ENCODE results near the gene CACNA1F.

The CACNA1F gene

DNA sequence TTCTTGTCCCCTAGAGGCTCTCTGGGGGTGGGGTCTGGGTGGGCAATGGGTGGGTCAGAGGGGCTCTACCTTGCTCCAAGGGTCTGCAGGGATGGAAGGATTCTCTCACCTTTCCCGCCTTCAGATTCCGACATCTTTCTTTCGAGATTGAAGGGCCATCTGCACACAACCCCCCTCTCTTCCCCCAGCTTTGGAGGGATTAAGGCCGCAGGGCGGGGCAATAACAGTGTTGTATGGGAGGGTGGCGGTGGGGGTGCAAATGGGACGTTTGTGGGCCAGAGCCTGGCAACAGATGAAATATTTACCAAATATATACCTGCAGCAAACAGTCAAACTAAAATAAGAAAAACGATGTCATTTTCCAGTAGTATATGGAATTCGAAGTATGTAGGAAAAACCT, at the start of gene CACNA1F:
Gene CACNA1F (minus strand): TSS at position 165 of the 400 bp plus-strand sequence. CDS start 31 bp downstream, at position 134.
- in situ Hi-C loops (cut with MboI; ENCODE audit: low sequenced_read_pairs) = no loop called here

DNA sequence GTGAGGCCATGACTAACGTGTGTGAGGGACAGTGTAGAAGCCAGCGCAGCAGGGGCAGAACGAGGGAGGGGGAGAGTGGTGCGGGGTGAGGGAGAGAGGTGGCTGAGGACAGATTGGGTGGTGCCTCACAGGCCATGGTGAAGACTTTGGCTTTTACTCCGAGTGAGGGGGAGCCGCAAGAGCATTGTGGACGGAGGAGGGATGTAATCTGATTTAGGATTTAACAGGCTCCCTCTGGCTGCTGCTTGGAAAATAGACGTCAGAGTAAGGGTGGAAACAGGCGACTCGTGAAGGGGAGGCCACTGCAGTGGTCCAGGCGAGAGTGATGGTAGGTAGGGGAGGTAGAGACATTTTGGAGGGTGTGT, 49.5 kb upstream of the CACNA1F start:
- in situ Hi-C loops (cut with MboI; ENCODE audit: low sequenced_read_pairs) = no loop called here

DNA sequence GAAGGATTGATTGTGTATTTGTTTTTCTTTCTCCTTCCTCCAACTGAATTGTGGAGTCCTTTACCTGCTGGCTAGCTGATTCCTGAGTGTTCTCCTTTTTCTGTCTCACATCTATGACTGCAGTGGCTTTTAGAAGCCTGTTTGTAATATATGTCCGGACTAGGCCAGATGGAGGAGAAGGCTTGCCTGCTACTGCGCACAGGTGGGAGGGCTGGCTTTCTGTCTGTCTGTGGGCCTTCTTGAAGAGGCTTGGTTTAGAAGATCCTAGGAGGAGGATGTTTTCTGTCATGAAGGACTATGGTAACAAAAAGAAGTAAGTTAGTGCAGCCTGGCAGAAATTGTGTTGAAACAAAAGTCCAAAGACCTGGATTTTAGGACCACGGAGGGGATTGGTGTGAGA, 44.9 kb upstream of the CACNA1F start:
- in situ Hi-C loops (cut with MboI; ENCODE audit: low sequenced_read_pairs) = no loop called here

DNA sequence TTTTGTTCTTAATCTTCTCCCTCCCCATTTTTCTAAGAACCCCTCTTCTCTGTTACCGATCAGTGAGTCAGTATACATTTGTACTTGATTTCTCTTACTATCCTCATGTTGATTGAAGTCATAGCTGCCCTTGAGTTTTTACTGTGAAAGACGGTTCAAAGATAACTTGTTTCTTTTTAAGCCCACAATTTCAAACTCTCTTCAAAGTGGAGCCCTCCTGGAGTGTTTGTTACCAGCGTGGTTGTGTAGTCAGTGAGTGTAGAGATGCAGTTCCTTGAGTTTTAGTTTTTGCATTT, 44.3 kb upstream of the CACNA1F start:
- in situ Hi-C loops (cut with MboI; ENCODE audit: low sequenced_read_pairs) = no loop called here

DNA sequence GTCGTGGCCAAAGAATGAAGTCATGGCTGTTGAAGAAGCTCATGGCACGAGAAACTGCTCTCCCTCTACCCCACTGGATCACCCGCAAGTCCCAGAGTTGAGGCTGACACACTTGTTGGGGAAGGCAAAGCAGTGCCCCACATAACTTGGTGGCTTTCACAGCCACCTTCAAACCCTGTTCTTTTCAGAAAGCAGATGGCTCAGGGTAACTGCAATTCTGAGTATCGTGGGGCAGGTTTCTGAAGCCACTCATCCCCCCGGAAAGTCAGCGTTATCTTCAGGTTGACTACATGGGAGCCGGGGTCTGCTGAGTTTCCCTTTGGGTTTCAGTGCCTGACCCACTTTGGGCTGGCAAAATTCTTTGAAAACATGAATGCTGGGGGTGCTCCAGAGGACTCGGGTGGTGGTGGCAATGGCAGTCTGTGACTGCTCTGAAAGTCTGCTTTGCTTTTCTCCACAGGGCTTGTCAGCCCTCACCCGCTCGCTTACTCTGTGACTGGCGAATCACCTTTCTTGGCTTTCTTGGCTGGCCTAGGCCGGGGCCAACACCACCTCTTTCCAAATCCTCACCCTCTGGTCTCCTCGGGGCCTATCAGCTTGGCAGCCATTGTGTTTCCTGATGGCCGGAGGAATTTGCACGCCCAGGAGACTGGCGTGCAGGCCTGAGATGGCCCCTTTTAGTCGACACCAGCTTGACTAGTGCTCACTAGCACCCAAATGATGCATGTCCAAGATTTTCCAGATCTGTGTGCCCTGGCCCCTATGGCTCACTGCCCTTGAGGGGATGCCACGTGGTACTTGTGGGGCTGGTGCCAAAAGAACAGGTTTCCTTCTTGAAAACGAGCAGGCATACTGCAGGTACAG, 43.8 kb upstream of the CACNA1F start:
- in situ Hi-C loops (cut with MboI; ENCODE audit: low sequenced_read_pairs) = no loop called here

DNA sequence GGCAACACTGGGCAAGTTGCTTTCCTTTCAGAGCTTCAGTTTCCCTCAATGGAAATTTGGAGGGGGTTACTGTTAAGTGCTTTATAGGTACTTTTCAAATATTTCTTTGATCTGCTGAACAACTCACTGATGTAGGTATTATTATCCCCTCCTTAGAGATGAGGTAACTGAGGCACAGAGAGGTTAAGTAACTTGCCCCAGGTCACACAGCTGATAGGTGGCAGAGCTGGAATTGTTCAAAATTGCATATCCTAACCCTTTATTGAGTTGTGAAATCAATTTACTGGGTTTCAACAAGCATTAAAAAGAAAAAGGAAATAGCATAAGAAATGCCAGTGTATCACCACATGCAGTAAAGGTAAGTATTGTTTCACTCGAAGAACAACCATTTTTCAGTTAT, 43.1 kb upstream of the CACNA1F start:
- in situ Hi-C loops (cut with MboI; ENCODE audit: low sequenced_read_pairs) = no loop called here

DNA sequence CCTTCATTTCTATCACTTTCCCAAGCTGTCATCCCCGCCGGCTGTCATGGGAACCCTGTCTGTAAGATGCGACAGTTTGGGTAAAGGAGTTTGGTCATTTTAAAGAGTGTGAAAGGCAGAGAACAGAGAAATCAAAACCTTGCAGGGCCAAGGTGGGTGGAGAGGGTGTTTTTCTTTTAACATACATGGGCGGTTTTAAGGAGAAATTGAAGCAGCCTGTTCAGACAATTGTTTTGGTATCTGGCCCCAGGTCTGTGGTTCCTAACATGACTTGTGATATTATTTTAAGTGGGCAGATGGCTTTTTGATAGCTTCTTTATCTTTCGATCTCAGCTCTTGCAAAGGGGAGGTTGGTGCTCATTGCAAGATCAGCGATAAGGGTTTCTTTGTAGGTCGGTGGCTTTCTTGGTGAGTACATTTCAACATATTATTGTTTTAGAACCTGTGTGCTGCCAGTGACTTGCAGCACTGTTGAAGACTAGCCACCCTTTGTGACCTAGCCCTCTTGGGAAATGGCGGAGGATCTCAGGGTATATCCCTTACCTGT, 40.1 kb upstream of the CACNA1F start:
- in situ Hi-C loops (cut with MboI; ENCODE audit: low sequenced_read_pairs) = no loop called here

DNA sequence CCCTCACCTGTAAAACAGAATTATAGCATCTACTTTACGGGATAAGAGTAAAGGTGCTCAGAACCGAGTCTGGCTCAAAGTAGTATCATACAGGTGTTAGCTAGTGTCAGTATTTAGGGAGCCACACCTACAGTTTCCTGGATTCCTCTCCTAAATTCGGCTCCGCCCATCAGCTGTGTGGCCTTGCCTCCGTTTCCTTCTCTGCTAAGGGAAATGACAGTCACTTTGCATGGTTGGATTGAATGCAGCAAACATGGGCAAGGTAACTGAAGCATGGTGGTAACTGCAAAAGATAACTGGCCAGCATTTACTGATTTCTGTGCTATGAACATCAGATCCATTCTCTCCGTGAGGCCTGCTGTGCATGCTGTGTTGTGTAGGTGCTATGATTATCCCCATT, 39.3 kb upstream of the CACNA1F start:
- in situ Hi-C loops (cut with MboI; ENCODE audit: low sequenced_read_pairs) = no loop called here

DNA sequence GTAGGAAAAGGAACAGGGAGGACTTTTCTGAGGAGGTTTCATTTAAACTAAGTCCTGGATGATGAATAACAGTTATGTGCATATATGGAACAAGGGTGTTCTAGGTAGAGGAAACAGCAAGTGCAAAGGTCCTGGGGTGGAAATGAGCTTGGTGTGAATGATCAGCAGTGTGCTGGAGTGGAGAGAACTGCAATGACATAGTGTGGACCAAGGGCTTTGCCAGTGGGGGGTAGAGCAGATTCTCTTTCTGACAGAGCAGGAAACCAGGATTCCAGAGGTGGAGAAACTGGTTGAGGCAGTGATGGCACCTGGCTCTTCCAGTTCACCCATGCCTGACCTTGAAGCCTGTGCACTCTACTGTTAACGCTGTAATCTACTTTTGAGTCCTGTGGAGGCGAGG, 38.2 kb upstream of the CACNA1F start:
- in situ Hi-C loops (cut with MboI; ENCODE audit: low sequenced_read_pairs) = no loop called here

DNA sequence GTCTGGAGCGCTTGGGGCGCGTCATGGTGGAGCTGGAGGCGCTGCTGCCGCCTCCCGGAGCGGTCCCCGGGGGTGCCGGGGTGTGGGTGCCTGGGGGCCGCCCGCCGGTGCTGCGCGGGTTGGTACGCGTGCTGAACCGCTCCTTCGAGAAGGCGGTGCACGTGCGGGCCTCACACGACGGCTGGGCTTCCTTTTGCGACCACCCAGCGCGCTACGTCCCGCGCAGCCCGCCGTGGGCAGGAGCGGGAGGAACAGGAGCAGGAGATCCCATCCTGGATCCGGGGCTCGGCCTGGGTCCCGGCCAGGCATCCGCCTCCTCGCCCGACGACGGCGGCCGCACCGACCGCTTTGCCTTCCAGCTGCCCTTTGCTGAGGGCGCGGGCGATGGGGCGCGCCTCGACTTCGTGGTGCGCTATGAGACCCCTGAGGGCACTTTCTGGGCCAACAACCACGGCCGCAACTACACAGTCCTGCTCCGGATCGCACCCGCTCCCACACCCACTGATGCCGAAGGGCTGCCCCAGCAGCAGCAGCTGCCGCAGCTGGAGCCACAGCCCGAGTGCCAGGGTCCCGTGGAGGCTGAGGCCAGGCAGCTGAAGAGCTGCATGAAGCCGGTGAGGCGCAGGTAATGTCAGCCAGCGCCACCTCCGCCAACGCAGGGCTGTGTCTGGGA, 37.2 kb upstream of the CACNA1F start:
- in situ Hi-C loops (cut with MboI; ENCODE audit: low sequenced_read_pairs) = no loop called here

DNA sequence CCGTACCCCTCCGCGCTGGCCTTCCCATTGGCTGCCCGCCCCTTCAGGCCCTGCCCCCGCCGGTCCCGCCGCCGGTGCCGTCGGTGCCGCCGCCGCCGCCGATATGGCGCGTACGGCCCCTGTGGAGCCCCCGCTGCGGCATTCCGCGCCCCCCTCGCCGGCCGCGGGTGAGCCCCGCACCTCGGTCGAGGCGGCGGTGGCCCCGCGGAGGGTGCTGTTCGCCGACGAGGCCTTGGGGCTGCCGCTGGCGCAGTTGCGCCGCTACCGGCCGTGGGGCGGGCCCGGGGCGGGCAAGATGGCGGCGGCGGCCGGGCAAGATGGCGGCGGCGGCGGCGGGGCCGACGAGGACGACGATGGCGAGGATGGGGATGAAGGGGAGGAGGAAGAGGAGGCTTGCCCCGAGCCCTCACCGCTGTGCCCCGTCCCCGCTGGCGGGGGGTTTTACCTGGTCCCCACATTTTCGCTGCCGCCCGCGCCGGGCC, 36.7 kb upstream of the CACNA1F start, which contains the start of gene PPP1R3F:
Gene PPP1R3F (plus strand): TSS at position 27 of the 482 bp plus-strand sequence. CDS start 77 bp downstream, at position 104.
- in situ Hi-C loops (cut with MboI; ENCODE audit: low sequenced_read_pairs) = no loop called here

DNA sequence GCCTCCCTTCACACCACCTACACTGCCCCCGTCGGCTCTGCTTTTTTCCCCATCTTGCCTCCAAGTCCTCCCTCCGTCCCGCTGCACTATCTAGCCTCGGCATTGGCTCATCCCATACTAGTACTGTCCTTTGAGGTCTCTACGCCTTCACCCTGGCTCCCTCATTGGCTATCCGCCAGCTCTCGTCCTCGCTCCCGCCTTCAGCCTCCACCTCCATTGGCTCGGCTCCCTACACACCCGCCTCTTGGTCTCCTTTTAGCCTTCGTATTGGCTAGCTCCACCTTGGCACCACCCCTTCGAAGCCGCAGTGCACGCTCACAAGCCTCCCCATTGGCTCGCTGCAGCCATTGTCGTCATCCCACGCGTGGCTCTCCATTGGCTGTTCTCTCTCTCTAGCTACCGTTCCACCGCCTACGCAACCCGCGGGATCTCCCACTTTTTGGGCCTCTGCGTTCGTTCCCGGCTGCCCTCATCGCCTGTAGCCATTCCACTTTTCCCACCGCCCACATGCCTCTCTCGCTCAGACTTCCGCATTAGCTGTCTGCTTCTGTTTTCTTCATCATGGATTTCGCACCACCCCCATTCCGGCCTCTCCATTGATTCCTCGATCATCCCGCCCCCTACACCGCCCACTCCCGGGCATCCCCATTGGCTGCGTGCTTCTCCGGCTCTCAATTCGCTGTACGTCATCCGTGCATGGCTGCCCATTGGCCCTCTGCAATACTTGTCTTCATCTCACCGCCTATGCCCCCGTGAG, 36.0 kb upstream of the CACNA1F start:
- in situ Hi-C loops (cut with MboI; ENCODE audit: low sequenced_read_pairs) = no loop called here

DNA sequence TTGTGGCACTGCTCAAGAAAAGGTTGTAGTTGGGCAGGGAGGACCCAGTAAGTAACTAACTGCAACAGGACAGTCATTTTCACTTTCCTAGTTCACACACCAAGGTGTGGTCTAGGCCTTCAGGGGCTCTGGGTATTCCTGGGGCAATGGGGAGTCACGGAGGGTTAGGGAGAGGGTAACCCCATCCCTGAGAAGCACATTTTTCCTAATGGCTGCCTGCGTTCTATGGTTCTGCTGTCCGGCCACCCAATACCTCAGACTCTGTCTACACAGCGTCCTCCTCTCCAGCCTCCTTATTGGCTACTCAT, 35.5 kb upstream of the CACNA1F start:
- in situ Hi-C loops (cut with MboI; ENCODE audit: low sequenced_read_pairs) = no loop called here

DNA sequence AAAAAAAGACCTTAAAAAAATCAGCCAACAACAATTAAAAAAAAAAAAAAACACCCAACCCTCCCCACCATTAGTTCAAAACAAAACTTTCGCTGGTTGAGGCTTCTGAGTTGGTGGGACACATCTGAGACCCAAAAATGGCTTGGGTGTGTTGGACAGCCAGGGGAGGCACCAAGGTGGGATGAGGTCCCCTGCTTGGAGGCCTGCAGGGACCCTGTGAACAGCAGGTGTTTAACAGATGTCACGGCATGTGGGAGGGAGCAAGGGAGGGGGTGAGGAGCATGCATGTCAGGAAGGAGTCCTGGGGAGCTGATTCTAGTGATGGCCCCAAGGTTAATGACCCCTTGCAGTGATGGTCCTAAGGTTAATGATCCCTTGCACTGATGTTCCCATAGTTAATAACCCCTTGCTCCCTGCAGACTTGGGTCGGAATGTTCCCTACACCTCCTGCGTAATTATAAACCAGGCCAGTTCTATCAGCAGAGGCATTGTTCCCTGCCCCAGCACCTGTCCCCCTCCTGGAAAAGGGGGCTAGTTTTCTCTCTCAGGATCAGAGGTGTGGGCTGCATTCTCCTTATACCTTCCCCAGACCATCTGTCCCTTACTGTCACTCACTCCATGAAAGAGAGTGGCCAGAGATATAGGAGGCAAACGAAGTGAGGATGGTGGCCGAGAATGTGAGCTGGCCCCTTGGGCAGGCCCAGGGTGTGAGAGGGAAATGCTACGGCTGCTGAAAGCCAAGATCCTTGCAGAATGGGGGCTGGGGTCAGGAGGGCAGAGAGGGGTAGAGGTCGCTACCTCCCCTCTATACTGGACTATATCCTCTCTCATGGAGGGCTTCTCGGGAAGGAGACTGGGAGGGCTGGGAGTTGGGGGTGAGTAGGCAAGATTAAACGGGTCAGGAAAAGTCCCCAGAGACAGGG, 33.6 kb upstream of the CACNA1F start:
- in situ Hi-C loops (cut with MboI; ENCODE audit: low sequenced_read_pairs) = no loop called here

DNA sequence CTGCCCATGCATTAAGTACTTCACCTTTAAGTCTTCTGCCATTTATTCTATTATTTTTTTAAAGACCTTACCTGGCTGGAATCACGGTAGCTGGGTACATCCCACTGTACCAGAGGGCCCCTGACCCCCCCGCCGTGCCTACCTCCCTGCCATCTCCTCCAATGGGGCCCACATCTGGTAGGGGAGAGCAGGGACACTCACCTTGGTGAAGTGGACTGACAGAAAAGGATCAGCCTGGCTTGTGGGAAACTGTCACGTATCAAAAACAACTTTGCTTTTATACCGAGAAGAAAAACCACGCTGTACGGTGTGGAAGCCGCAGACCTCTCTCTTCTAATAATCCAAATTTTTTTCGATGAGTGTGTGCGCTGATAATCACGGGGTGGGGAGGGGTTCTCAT, 31.3 kb upstream of the CACNA1F start, which contains the start of gene FOXP3:
Gene FOXP3 (minus strand): TSS at position 251 of the 400 bp plus-strand sequence. CDS start 6,205 bp downstream, outside the sequence.
- in situ Hi-C loops (cut with MboI; ENCODE audit: low sequenced_read_pairs) = no loop called here

DNA sequence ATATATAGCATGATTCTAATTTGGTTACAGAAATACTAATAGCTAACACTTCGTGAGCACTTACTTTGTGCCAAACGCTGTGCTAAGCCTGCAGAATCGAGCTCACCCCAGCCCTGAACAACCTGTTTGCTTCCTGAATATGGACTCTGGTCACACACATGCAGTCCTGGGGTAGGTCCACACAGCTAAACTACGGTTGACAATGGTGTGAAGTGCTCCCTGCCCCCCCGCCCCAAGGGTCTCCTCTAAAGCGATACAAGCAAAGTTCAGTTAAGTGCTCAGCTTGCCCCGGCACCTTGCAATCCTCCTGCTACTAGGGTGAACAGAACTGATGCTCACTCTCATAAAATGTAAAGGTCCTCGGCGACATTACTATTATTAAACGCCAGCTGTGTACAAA, 30.5 kb upstream of the CACNA1F start:
- in situ Hi-C loops (cut with MboI; ENCODE audit: low sequenced_read_pairs) = no loop called here

DNA sequence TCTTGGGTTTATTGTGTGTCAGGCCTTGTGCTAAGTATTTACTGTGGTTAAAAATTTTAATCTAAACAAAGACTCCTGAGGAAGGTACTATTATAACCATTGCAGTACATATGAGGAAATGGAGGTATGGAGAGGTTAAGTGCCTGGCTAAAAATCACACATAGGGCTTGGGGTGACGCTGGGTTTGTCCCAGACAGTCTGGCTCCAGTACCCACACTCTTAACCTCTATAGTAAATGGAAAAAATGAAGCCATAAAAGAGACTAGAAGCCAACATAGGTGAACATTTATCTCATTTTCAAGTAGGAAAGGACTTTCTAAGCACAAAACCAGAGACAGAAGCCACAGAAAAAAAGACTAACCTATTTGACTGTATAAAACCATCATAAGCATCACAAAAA, 29.5 kb upstream of the CACNA1F start:
- in situ Hi-C loops (cut with MboI; ENCODE audit: low sequenced_read_pairs) = no loop called here

DNA sequence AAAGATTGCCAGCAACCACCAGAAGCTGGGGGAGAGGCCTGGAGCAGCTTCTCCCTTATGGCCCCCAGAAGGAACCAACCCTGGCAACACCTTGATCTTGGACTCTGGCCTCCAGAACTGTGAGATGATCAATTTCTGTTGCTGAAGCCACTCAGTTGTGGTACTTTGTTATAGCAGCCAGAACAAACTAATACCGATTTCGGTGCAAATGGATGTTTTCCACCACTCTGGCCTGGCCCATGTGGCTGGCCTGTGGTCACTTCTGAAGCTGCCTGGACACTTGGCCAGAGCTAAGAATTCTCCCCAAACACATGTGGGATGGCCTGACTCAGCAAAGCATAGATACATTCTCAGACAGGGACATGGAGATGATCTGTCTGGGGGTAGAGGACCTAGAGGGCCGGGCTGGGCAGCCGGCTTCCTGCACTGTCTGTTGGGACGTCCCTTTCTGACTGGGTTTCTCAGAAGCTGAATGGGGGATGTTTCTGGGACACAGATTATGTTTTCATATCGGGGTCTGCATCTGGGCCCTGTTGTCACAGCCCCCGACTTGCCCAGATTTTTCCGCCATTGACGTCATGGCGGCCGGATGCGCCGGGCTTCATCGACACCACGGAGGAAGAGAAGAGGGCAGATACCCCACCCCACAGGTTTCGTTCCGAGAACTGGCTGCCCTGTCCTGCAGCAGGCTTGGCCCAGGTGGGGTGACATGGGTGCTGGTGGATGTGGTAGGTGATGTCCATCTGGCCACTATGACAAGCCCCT, 27.3 kb upstream of the CACNA1F start:
- in situ Hi-C loops (cut with MboI; ENCODE audit: low sequenced_read_pairs) = no loop called here

DNA sequence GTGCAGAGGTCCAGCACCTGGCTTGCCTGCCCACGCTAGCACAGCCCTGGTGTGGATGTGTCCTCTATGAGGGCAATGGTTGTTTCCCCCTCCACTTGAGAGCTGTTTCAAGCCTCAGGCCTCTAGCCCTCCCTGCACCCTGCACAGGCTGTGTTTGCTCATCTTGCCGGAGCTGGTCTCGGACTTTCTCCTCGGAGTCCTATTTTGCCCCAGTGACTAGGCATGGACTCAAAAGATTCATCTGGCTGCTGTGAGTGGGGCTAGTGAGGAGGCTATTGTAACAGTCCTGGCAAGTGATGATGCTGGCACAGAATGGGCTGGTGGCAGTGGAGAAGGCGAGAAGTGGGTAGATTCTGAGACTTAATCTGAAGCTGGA, 25.6 kb upstream of the CACNA1F start:
- in situ Hi-C loops (cut with MboI; ENCODE audit: low sequenced_read_pairs) = no loop called here

All from HL-60/S4 (cell line).